ENCODE results near the gene RAI1. TPM values are rescaled to one million over a fixed set of nuclear protein-coding genes. Genes with fewer than 3 reads are reported as not detected.
A peak's percentile ranks its signal among the peaks of the same experiment; 100 is the strongest.
"Not testable (repeated sequence)": the region's sequence is repeated elsewhere in the genome, so short reads cannot be mapped to it uniquely, and the experiment has no call there.

Gene RAI1
- total RNA-seq, 1 donor from 2014 or later: 39.1 TPM

- Histone ChIP-seq H2AFZ (ENCODE audit: low read depth, low read length) (no peak overlapping the region), H3K36me3 (ENCODE audit: insufficient read depth, low read length) (no peaks in the 10 kb centered on the region), H3K79me2 (ENCODE audit: insufficient read depth, low read length) (peaks cover 100% of the 10 kb centered on the region), H3K4me3 (ENCODE audit: insufficient read depth, low read depth, low read length) (no peak overlapping the region), H3K4me1 (ENCODE audit: insufficient read depth, low read length) (peaks cover 55% of the 10 kb centered on the region), H3K9me3 (ENCODE audit: insufficient read depth, low read depth, low read length) (no peaks in the 10 kb centered on the region), H3K27me3 (ENCODE audit: insufficient read depth, low read length) (no peaks in the 10 kb centered on the region), H4K20me1 (ENCODE audit: insufficient read depth, low read length) (peaks cover 83% of the 10 kb centered on the region), H3K27ac (ENCODE audit: low read depth, low read length) (no peak overlapping the region), H3K4me2 (ENCODE audit: low read length) (no peak overlapping the region), H3K9ac (ENCODE audit: low read length) (no peak overlapping the region)
- Mint-ChIP-seq H3K9me3 (ENCODE audit: unreplicated experiment) (no peaks in the 10 kb centered on the region), H3K4me1 (ENCODE audit: low read depth, unreplicated experiment) (peaks cover 68% of the 10 kb centered on the region), H3K27me3 (ENCODE audit: low read depth, unreplicated experiment) (no peaks in the 10 kb centered on the region), H3K36me3 (ENCODE audit: low read depth, unreplicated experiment) (peaks cover 5% of the 10 kb centered on the region), H3K4me3 (ENCODE audit: unreplicated experiment) (no peak overlapping the region), H3K27ac (ENCODE audit: unreplicated experiment) (no peak overlapping the region)
- no peak for FAIRE-seq
- no peak for TF ChIP-seq CTCF (IDR thresholded peaks at IDR 0.05; ENCODE audit: insufficient read depth, low read depth, low read length)
- TF ChIP-seq EZH2 (IDR thresholded peaks at IDR 0.05; ENCODE audit: insufficient read depth, low read length): no peak
- DNase-seq (ENCODE audit: low read depth): no peak
Measured at GRCh38 chr17:17689312-17689711, 8.1 kb downstream of the RAI1 start.

GRCh38 chr17:17690233-17690632, 9.0 kb downstream of the RAI1 start:
- H3K36me3 Mint-ChIP-seq (ENCODE audit: low read depth, unreplicated experiment); FAIRE-seq; H3K27me3 Mint-ChIP-seq (ENCODE audit: low read depth, unreplicated experiment); H3K36me3 ChIP-seq (ENCODE audit: insufficient read depth, low read length); DNase-seq (ENCODE audit: low read depth); H3K9me3 Mint-ChIP-seq (ENCODE audit: unreplicated experiment); H3K9ac ChIP-seq (ENCODE audit: low read length); H3K27ac ChIP-seq (ENCODE audit: low read depth, low read length); H2AFZ ChIP-seq (ENCODE audit: low read depth, low read length); H3K9me3 ChIP-seq (ENCODE audit: insufficient read depth, low read depth, low read length); H3K4me3 ChIP-seq (ENCODE audit: insufficient read depth, low read depth, low read length); H3K4me2 ChIP-seq (ENCODE audit: low read length); H3K27me3 ChIP-seq (ENCODE audit: insufficient read depth, low read length); H3K4me3 Mint-ChIP-seq (ENCODE audit: unreplicated experiment): not testable (repeated sequence)
- H3K4me1 Mint-ChIP-seq (ENCODE audit: low read depth, unreplicated experiment): peaks cover 62% of the 10 kb centered on the region
- Histone ChIP-seq H3K4me1 (ENCODE audit: insufficient read depth, low read length) (peaks cover 54% of the 10 kb centered on the region), H4K20me1 (ENCODE audit: insufficient read depth, low read length) (peaks cover 81% of the 10 kb centered on the region), H3K79me2 (ENCODE audit: insufficient read depth, low read length) (peaks cover 96% of the 10 kb centered on the region)
- H3K27ac Mint-ChIP-seq (ENCODE audit: unreplicated experiment): peak overlapping the region; percentile 20

GRCh38 chr17:17691468-17692263, 10.4 kb downstream of the RAI1 start:
- no peaks in the 10 kb centered on the region for H3K27me3 Mint-ChIP-seq (ENCODE audit: low read depth, unreplicated experiment)
- Histone ChIP-seq H3K9ac (ENCODE audit: low read length) (peak overlapping the region; percentile 37), H2AFZ (ENCODE audit: low read depth, low read length) (no peak overlapping the region), H3K4me2 (ENCODE audit: low read length) (peak overlapping the region; percentile 23), H3K27me3 (ENCODE audit: insufficient read depth, low read length) (no peaks in the 10 kb centered on the region), H3K27ac (ENCODE audit: low read depth, low read length) (no peak overlapping the region), H3K4me1 (ENCODE audit: insufficient read depth, low read length) (peaks cover 48% of the 10 kb centered on the region), H3K4me3 (ENCODE audit: insufficient read depth, low read depth, low read length) (no peak overlapping the region), H4K20me1 (ENCODE audit: insufficient read depth, low read length) (peaks cover 82% of the 10 kb centered on the region), H3K9me3 (ENCODE audit: insufficient read depth, low read depth, low read length) (no peaks in the 10 kb centered on the region), H3K36me3 (ENCODE audit: insufficient read depth, low read length) (no peaks in the 10 kb centered on the region), H3K79me2 (ENCODE audit: insufficient read depth, low read length) (peaks cover 96% of the 10 kb centered on the region)
- peaks cover 64% of the 10 kb centered on the region for H3K4me1 Mint-ChIP-seq (ENCODE audit: low read depth, unreplicated experiment)
- no peak for TF ChIP-seq CTCF (IDR thresholded peaks at IDR 0.05; ENCODE audit: insufficient read depth, low read depth, low read length)
- no peak for TF ChIP-seq EZH2 (IDR thresholded peaks at IDR 0.05; ENCODE audit: insufficient read depth, low read length)
- no peak for DNase-seq (ENCODE audit: low read depth)
- peaks cover 5% of the 10 kb centered on the region for H3K36me3 Mint-ChIP-seq (ENCODE audit: low read depth, unreplicated experiment)
- H3K4me3 Mint-ChIP-seq (ENCODE audit: unreplicated experiment): peak overlapping the region; percentile 54
- H3K27ac Mint-ChIP-seq (ENCODE audit: unreplicated experiment): peak overlapping the region; percentile 34
- no peaks in the 10 kb centered on the region for H3K9me3 Mint-ChIP-seq (ENCODE audit: unreplicated experiment)
- FAIRE-seq: no peak
